Glutamatergic neuron (in vitro differentiated cells): ENCODE measurements around the gene PTPRF. TPM values are rescaled to one million over a fixed set of nuclear protein-coding genes. Genes with fewer than 3 reads are reported as not detected.

ENCODE experiments used
- DNase-seq: peaks from one replicate; pipeline ENCODE4 v3.0.0; 2022
- H3K27ac Mint-ChIP-seq: one replicate; pipeline ENCODE4 v1.8.0; 2020; ENCODE audit warnings: mild to moderate bottlenecking, mixed read lengths, inconsistent platforms; ENCODE audit not compliant: unreplicated experiment
- H3K27me3 Mint-ChIP-seq: one replicate; pipeline ENCODE4 v1.8.0; 2020; ENCODE audit warnings: mild to moderate bottlenecking, moderate library complexity, mixed read lengths, inconsistent platforms; ENCODE audit not compliant: unreplicated experiment
- H3K36me3 Mint-ChIP-seq: one replicate; pipeline ENCODE4 v1.8.0; 2020; ENCODE audit warnings: mild to moderate bottlenecking, mixed read lengths, inconsistent platforms; ENCODE audit not compliant: unreplicated experiment
- H3K4me1 Mint-ChIP-seq: one replicate; pipeline ENCODE4 v1.8.0; 2020; ENCODE audit warnings: mild to moderate bottlenecking, low read depth, mixed read lengths, inconsistent platforms; ENCODE audit not compliant: unreplicated experiment
- H3K4me3 Mint-ChIP-seq: one replicate; pipeline ENCODE4 v1.8.0; 2020; ENCODE audit warnings: mild to moderate bottlenecking, mixed read lengths, inconsistent platforms; ENCODE audit not compliant: unreplicated experiment
- H3K9me3 Mint-ChIP-seq: one replicate; pipeline ENCODE4 v1.8.0; 2020; ENCODE audit warnings: mild to moderate bottlenecking, moderate library complexity, mixed read lengths, inconsistent platforms; ENCODE audit not compliant: unreplicated experiment
- CTCF ChIP-seq: fragments of 200-600 bp; sonication (generic); IDR thresholded peaks from one replicate; pipeline ENCODE4 v1.5.0; 2021; ENCODE audit not compliant: partially characterized antibody, unreplicated experiment
- total RNA-seq: library from RNA; stranded (reverse); fragmentation: NEBNext Ultra II Directional; extraction: Animal tissue kit (Norgen Biotek cat#: 25700); gene quantifications from one replicate; pipeline ENCODE4 v1.2.1, GENCODE V29; 2021; ENCODE audit not compliant: unreplicated experiment

The PTPRF gene
- total RNA-seq, 1 donor from 2014 or later: 171 TPM

- Mint-ChIP-seq H3K4me3 (no peak overlapping the region), H3K27ac (peak overlapping the region; percentile 41), H3K36me3 (peaks cover 11% of the 10 kb centered on the region), H3K9me3 (peaks cover 5% of the 10 kb centered on the region), H3K4me1 (peaks cover 23% of the 10 kb centered on the region), H3K27me3 (peaks cover 8% of the 10 kb centered on the region)
- DNase-seq: no peak
- no peak for TF ChIP-seq CTCF
Measured at GRCh38 chr1:43536864-43537358, 6.2 kb downstream of the PTPRF start.

GRCh38 chr1:43537423-43538142 is 6.9 kb downstream of the PTPRF start:
- H3K27ac Mint-ChIP-seq: no peak overlapping the region
- peak overlapping the region; percentile 35 for H3K4me3 Mint-ChIP-seq
- no peak for TF ChIP-seq CTCF
- peaks cover 11% of the 10 kb centered on the region for H3K36me3 Mint-ChIP-seq
- peaks cover 2% of the 10 kb centered on the region for H3K9me3 Mint-ChIP-seq
- H3K27me3 Mint-ChIP-seq: peaks cover 8% of the 10 kb centered on the region
- H3K4me1 Mint-ChIP-seq: peaks cover 19% of the 10 kb centered on the region
- no peak for DNase-seq

GRCh38 chr1:43538143-43538487 is 7.4 kb downstream of the PTPRF start:
- DNase-seq: no peak
- Mint-ChIP-seq H3K27me3 (peaks cover 8% of the 10 kb centered on the region), H3K27ac (no peak overlapping the region), H3K4me1 (peaks cover 13% of the 10 kb centered on the region), H3K4me3 (no peak overlapping the region), H3K9me3 (peaks cover 2% of the 10 kb centered on the region), H3K36me3 (peaks cover 11% of the 10 kb centered on the region)
- TF ChIP-seq CTCF: no peak

DNA sequence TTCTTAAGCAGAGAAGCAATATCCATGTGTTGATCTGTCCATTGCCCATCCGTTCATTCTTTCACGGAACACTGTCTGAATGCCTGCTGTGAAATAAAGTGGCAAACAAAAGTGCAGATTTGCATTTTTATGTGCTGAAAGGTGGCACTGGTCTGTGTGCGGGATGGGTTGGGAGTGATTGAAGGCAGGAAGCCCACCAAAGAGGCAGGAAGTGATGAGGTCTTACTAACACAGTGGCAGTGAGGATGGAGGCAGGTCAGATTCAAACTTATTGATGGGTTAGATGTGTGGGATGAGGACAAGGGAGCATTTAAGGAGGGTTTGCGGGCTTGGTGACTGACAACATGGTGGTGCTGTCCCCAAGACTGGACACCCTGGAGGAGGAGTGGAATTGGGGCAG is 8.3 kb downstream of the PTPRF start:
- peaks cover 5% of the 10 kb centered on the region for H3K9me3 Mint-ChIP-seq
- peak overlapping the region; percentile 30 for H3K27ac Mint-ChIP-seq
- no peak for TF ChIP-seq CTCF
- peaks cover 14% of the 10 kb centered on the region for H3K36me3 Mint-ChIP-seq
- no peak overlapping the region for H3K4me3 Mint-ChIP-seq
- no peak for DNase-seq
- H3K4me1 Mint-ChIP-seq: peaks cover 10% of the 10 kb centered on the region
- peaks cover 11% of the 10 kb centered on the region for H3K27me3 Mint-ChIP-seq

DNA sequence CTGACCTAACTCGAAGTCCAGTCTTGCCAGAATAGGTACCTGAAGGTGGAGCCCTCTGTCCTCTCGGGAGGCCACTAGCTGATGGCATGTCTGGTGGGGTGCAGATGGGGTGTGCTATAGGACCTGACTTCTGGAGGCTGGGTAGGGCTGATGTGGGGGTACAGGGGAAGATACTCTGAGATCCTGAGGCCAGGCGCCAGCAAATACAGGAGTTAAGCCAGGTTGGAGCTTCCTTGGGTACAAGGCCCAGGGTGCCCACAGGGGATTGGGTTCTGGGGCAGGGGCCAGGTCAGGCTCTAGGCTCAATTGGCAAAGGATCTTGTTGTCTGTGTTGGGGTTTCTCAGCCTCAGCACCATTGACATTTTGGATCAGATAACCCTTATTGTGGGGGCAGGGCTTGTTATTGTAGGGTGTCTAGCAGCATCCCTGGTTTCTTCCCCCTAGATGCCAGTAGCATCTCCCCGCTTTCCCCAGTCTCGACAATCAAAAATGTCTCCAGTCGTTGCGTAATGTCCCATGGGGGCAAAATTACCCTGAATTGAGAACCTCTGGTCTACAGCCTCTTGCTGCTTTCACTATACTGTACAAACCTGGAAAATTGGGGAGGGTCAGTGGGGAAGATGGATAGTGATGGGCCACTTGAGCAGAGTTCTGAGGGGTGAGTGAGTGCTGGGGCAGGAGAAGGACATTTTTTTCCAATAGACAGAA is 9.2 kb downstream of the PTPRF start:
- no peak for DNase-seq
- H3K27ac Mint-ChIP-seq: no peak overlapping the region
- peaks cover 5% of the 10 kb centered on the region for H3K9me3 Mint-ChIP-seq
- no peak for TF ChIP-seq CTCF
- peaks cover 11% of the 10 kb centered on the region for H3K27me3 Mint-ChIP-seq
- H3K4me1 Mint-ChIP-seq: peaks cover 10% of the 10 kb centered on the region
- no peak overlapping the region for H3K4me3 Mint-ChIP-seq
- peaks cover 14% of the 10 kb centered on the region for H3K36me3 Mint-ChIP-seq
